Measurements from ENCODE around the gene DRICH1.
"Not testable (repeated sequence)": the region's sequence is repeated elsewhere in the genome, so short reads cannot be mapped to it uniquely, and the experiment has no call there.

The DRICH1 gene

DNA sequence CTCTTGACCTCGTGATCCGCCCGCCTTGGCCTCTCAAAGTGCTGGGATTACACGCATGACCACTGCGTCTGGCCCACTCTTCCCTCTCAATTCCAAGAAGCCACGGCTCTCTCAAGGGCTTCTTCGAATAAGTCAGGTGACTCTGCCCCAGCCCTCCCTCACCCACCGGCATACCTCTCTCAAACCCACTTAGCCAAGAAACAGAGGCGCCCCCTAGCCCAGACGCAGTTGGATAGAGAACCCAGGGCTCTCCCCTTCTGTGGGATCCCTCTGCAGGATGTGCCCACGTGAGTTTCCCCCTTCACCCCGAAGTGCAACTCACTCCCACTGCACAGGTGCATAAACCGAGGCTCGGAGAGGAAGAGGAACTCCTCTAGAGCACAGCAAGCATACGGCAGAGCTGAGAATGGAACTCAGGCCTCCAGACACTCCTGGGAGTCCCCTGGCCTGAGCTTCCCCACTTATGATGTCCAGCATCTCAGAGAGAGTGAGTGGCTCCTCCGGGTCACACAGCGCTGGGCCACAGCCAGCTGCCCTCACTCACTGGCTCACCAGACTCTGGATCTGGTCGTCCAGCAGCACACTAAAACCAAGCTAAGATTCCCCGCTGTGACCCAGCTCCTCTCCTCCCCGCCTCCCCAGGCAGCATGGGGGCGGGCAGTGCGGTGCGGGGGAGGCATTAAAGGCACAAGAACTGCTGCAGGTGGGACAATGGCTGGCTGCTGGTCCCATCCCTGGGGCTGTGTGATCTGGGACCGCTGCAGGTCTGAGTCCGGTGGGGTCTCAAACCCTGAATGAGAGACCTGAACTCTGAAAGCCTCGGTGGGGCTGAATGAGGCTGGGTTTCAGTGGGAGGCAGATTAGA, 41.9 kb upstream of the DRICH1 start:
- Histone ChIP-seq H2AFZ (ENCODE audit: insufficient read depth, low read length, poor library complexity) (no peak overlapping the region), H3K4me2 (ENCODE audit: low read length) (no peak overlapping the region), H3K27ac (ENCODE audit: low read depth, low read length) (no peak overlapping the region), H3K36me3 (ENCODE audit: control insufficient read depth in 1 of 2, insufficient read depth in 2 of 2, low read length in 2 of 2) (peaks cover 0 to 5% of the 10 kb centered on the region in 2 experiments), H3K9ac (ENCODE audit: low read length) (no peak overlapping the region), H4K12ac (ENCODE audit: low read depth, low read length) (no peak overlapping the region), H2BK120ac (ENCODE audit: insufficient read depth, low read length, poor library complexity) (no peak overlapping the region), H3K23ac (ENCODE audit: low read length) (no peak overlapping the region), H2BK12ac (ENCODE audit: low read length) (no peak overlapping the region), H3K4me1 (ENCODE audit: control insufficient read depth in 1 of 2, insufficient read depth in 2 of 2, low read length in 2 of 2) (no peaks in the 10 kb centered on the region), H2BK5ac (ENCODE audit: low read depth, low read length, poor library complexity) (no peak overlapping the region), H3K27me3 (ENCODE audit: insufficient read depth, low read length) (no peaks in the 10 kb centered on the region), H3K4me3 (ENCODE audit: low read depth, low read length) (peak overlapping the region; percentile 23), H3K4ac (ENCODE audit: low read depth, low read length) (no peak overlapping the region), H3K18ac (ENCODE audit: low read length) (no peak overlapping the region), H3K14ac (ENCODE audit: low read length) (no peak overlapping the region), H3K9me3 (ENCODE audit: insufficient read depth, low read depth, low read length) (peaks cover 2% of the 10 kb centered on the region), H4K8ac (ENCODE audit: low read depth, low read length) (no peak overlapping the region), H3K79me1 (ENCODE audit: low read length) (no peaks in the 10 kb centered on the region), H3K79me2 (ENCODE audit: control insufficient read depth, insufficient read depth, low read length, poor library complexity) (no peaks in the 10 kb centered on the region), H2AK5ac (ENCODE audit: low read length) (no peak overlapping the region), H4K91ac (ENCODE audit: low read depth, low read length) (no peak overlapping the region)
- WGBS (ENCODE audit: extremely low coverage, insufficient coverage, insufficient read length), result no CpG with 5 or more reads among the region's 26 CpGs
- DNase-seq, result no peak

GRCh38 chr22:23673050-23673620, 41.0 kb upstream of the DRICH1 start:
- WGBS (ENCODE audit: extremely low coverage, insufficient coverage, insufficient read length), result no CpG with 5 or more reads among the region's 7 CpGs

DNA sequence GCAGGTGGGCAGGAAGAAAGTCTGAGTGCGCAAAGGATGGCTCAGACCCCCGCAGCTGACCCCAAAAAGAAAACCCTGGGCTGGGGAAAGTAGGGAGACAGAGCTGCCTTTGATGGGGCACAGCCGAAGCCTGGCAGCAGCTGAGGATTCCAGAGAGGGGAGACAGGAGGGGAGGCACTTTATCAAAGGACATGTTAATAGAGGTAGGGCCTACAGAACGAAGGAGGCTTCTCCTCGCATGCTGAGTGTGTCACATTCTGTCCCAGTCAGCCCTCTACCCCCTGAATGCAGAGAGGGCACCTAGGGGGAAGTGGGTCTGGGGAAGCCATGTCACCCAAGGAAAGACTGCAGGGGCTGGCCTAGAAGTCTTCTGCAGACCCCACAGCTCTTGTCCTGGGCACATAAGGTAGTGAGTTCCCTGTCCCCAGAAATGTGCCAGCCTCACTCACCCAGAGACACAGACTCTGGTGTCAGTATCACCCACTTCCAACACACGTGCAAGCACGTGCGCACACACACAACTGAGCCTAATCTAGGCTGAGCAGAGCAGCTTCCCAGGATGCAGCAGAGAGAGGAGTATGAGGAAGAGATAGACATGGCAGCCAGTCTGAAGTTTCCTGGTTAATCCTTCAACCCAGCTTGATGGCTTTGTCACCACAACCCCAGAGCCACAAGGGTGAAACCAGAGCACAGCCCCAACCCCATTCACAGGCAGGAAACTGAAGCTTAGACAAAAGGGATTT, 40.4 kb upstream of the DRICH1 start:
- H3K18ac ChIP-seq (ENCODE audit: low read length); H4K91ac ChIP-seq (ENCODE audit: low read depth, low read length); DNase-seq; H3K4ac ChIP-seq (ENCODE audit: low read depth, low read length); H3K27ac ChIP-seq (ENCODE audit: low read depth, low read length); H2BK12ac ChIP-seq (ENCODE audit: low read length); H4K12ac ChIP-seq (ENCODE audit: low read depth, low read length); H4K8ac ChIP-seq (ENCODE audit: low read depth, low read length); H2AFZ ChIP-seq (ENCODE audit: insufficient read depth, low read length, poor library complexity); H3K9me3 ChIP-seq (ENCODE audit: insufficient read depth, low read depth, low read length); H3K9ac ChIP-seq (ENCODE audit: low read length); H2BK120ac ChIP-seq (ENCODE audit: insufficient read depth, low read length, poor library complexity); H3K4me3 ChIP-seq (ENCODE audit: low read depth, low read length); H2AK5ac ChIP-seq (ENCODE audit: low read length); H3K36me3 ChIP-seq (ENCODE audit: control insufficient read depth in 1 of 2, insufficient read depth in 2 of 2, low read length in 2 of 2); H3K14ac ChIP-seq (ENCODE audit: low read length); H2BK5ac ChIP-seq (ENCODE audit: low read depth, low read length, poor library complexity); H3K27me3 ChIP-seq (ENCODE audit: insufficient read depth, low read length); H3K79me2 ChIP-seq (ENCODE audit: control insufficient read depth, insufficient read depth, low read length, poor library complexity); H3K4me1 ChIP-seq (ENCODE audit: control insufficient read depth in 1 of 2, insufficient read depth in 2 of 2, low read length in 2 of 2); H3K23ac ChIP-seq (ENCODE audit: low read length); H3K4me2 ChIP-seq (ENCODE audit: low read length); H3K79me1 ChIP-seq (ENCODE audit: low read length): not testable (repeated sequence)
- no CpG with 5 or more reads among the region's 8 CpGs for WGBS (ENCODE audit: extremely low coverage, insufficient coverage, insufficient read length)

More at GRCh38 chr22:23673050-23673620, 41.0 kb upstream of the DRICH1 start:
- Histone ChIP-seq H4K91ac (ENCODE audit: low read depth, low read length) (no peak overlapping the region), H3K14ac (ENCODE audit: low read length) (no peak overlapping the region), H2BK5ac (ENCODE audit: low read depth, low read length, poor library complexity) (no peak overlapping the region), H3K4me3 (ENCODE audit: low read depth, low read length) (no peak overlapping the region), H3K23ac (ENCODE audit: low read length) (no peak overlapping the region), H3K4ac (ENCODE audit: low read depth, low read length) (no peak overlapping the region), H3K36me3 (ENCODE audit: control insufficient read depth in 1 of 2, insufficient read depth in 2 of 2, low read length in 2 of 2) (peaks cover 0 to 5% of the 10 kb centered on the region in 2 experiments), H2BK12ac (ENCODE audit: low read length) (no peak overlapping the region), H3K9me3 (ENCODE audit: insufficient read depth, low read depth, low read length) (peaks cover 2% of the 10 kb centered on the region), H3K4me2 (ENCODE audit: low read length) (no peak overlapping the region), H2AFZ (ENCODE audit: insufficient read depth, low read length, poor library complexity) (no peak overlapping the region), H2AK5ac (ENCODE audit: low read length) (no peak overlapping the region), H3K27ac (ENCODE audit: low read depth, low read length) (no peak overlapping the region), H4K8ac (ENCODE audit: low read depth, low read length) (no peak overlapping the region), H3K79me2 (ENCODE audit: control insufficient read depth, insufficient read depth, low read length, poor library complexity) (no peaks in the 10 kb centered on the region), H3K4me1 (ENCODE audit: control insufficient read depth in 1 of 2, insufficient read depth in 2 of 2, low read length in 2 of 2) (no peaks in the 10 kb centered on the region), H3K27me3 (ENCODE audit: insufficient read depth, low read length) (no peaks in the 10 kb centered on the region), H3K18ac (ENCODE audit: low read length) (no peak overlapping the region), H3K79me1 (ENCODE audit: low read length) (no peaks in the 10 kb centered on the region), H4K12ac (ENCODE audit: low read depth, low read length) (no peak overlapping the region), H3K9ac (ENCODE audit: low read length) (no peak overlapping the region), H2BK120ac (ENCODE audit: insufficient read depth, low read length, poor library complexity) (no peak overlapping the region)
- no peak for DNase-seq

DNA sequence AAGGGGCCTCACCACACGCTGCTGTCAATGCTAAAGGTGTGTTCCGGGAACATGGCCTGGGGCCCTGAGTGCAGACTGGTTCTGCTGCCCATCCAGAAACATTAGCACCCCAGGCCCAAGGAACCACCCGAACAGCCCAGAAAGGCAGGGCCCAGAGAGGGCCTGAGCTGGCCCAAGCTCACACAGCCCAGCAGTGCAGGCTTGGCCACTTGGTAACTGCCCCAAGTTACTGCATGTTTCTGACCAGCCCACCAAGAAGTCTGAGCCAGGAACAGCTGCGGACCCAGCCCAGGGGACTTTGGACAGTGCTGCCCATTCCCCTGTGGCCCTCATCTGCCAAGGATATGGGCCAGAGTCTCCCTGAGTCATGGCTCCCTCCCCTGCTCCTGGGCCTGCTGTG, 39.3 kb upstream of the DRICH1 start:
- H4K8ac ChIP-seq (ENCODE audit: low read depth, low read length); H4K91ac ChIP-seq (ENCODE audit: low read depth, low read length); H3K36me3 ChIP-seq (ENCODE audit: control insufficient read depth in 1 of 2, insufficient read depth in 2 of 2, low read length in 2 of 2); H3K79me1 ChIP-seq (ENCODE audit: low read length); H4K12ac ChIP-seq (ENCODE audit: low read depth, low read length); H2AFZ ChIP-seq (ENCODE audit: insufficient read depth, low read length, poor library complexity); H2AK5ac ChIP-seq (ENCODE audit: low read length); H3K4me1 ChIP-seq (ENCODE audit: control insufficient read depth in 1 of 2, insufficient read depth in 2 of 2, low read length in 2 of 2); H2BK120ac ChIP-seq (ENCODE audit: insufficient read depth, low read length, poor library complexity); H3K4me2 ChIP-seq (ENCODE audit: low read length); H3K79me2 ChIP-seq (ENCODE audit: control insufficient read depth, insufficient read depth, low read length, poor library complexity); DNase-seq; H2BK5ac ChIP-seq (ENCODE audit: low read depth, low read length, poor library complexity); H3K4ac ChIP-seq (ENCODE audit: low read depth, low read length); H3K18ac ChIP-seq (ENCODE audit: low read length); H3K14ac ChIP-seq (ENCODE audit: low read length); H3K9ac ChIP-seq (ENCODE audit: low read length); H3K4me3 ChIP-seq (ENCODE audit: low read depth, low read length); H3K27me3 ChIP-seq (ENCODE audit: insufficient read depth, low read length); H3K9me3 ChIP-seq (ENCODE audit: insufficient read depth, low read depth, low read length); H3K27ac ChIP-seq (ENCODE audit: low read depth, low read length); H3K23ac ChIP-seq (ENCODE audit: low read length); H2BK12ac ChIP-seq (ENCODE audit: low read length): not testable (repeated sequence)
- WGBS (ENCODE audit: extremely low coverage, insufficient coverage, insufficient read length), result no CpG with 5 or more reads among the region's 4 CpGs
